ENCODE results near the gene CD36. TPM values are rescaled to one million over a fixed set of nuclear protein-coding genes. Genes with fewer than 3 reads are reported as not detected.

The CD36 gene
- total RNA-seq, 1 experiment from 2014 or later: 0.28 TPM

- Mint-ChIP-seq H3K4me1 (no peaks in the 10 kb centered on the region), H3K27ac (no peak overlapping the region), H3K9me3 (no peaks in the 10 kb centered on the region), H3K4me3 (no peak overlapping the region), H3K27me3 (ENCODE audit: low read depth) (no peaks in the 10 kb centered on the region), H3K36me3 (ENCODE audit: insufficient read depth in 1 of 3, low read depth in 3 of 3) (no peaks in the 10 kb centered on the region)
- no peaks in the 10 kb centered on the region for H3K4me1 ChIP-seq (ENCODE audit: insufficient read depth, low read length)
- no peaks in the 10 kb centered on the region for H3K27me3 ChIP-seq (ENCODE audit: insufficient read depth, low read length)
- no peak overlapping the region for H4K91ac ChIP-seq (ENCODE audit: insufficient read length, low read depth, low read length)
- no peak overlapping the region for H3K56ac ChIP-seq (ENCODE audit: insufficient read length, low read depth, low read length)
- no peak overlapping the region for H3K9ac ChIP-seq (ENCODE audit: extremely low read depth, insufficient read length, low read length)
- H3K4me2 ChIP-seq (ENCODE audit: insufficient read depth, insufficient read length, low read length): no peak overlapping the region
- H3K9me3 ChIP-seq (ENCODE audit: control insufficient read depth, low read depth, low read length): no peaks in the 10 kb centered on the region
- no peak overlapping the region for H3K18ac ChIP-seq (ENCODE audit: insufficient read length, low read depth, low read length)
- H3T11ph ChIP-seq (ENCODE audit: low read length): no peak overlapping the region
- H2BK120ac ChIP-seq (ENCODE audit: low read depth, low read length, poor library complexity, severe bottlenecking): no peak overlapping the region
- H2AFZ ChIP-seq (ENCODE audit: low read length): no peak overlapping the region
- H2BK5ac ChIP-seq (ENCODE audit: insufficient read length, low read length): no peak overlapping the region
- H3K79me2 ChIP-seq (ENCODE audit: insufficient read depth, low read length): no peaks in the 10 kb centered on the region
- no peak overlapping the region for H3K23ac ChIP-seq (ENCODE audit: insufficient read length, low read depth, low read length)
- H3K4ac ChIP-seq (ENCODE audit: low read depth, low read length): no peak overlapping the region
- DNase-seq: no peak
- WGBS (ENCODE audit: extremely low coverage, insufficient read length, low lambda C conversion rate): no CpG with 5 or more reads among the region's 2 CpGs
- no peak overlapping the region for H3K14ac ChIP-seq (ENCODE audit: insufficient read depth, low read length)
- no peak overlapping the region for H2AK5ac ChIP-seq (ENCODE audit: insufficient read length, low read length)
- H2BK15ac ChIP-seq (ENCODE audit: low read depth, low read length): no peak overlapping the region
- no peak overlapping the region for H4K8ac ChIP-seq (replicated peaks; ENCODE audit: insufficient read length, low read depth, low read length)
- TF ChIP-seq CTCF (conservative IDR thresholded peaks at IDR 0.05): no peak
- H3K27ac ChIP-seq (ENCODE audit: insufficient read length, low read depth, low read length): no peak overlapping the region
- H3K23me2 ChIP-seq (ENCODE audit: insufficient read length, low read depth, low read length, poor library complexity, severe bottlenecking): no peaks in the 10 kb centered on the region
- no peaks in the 10 kb centered on the region for H4K20me1 ChIP-seq (ENCODE audit: control insufficient read depth, insufficient read depth, insufficient read length)
- no peaks in the 10 kb centered on the region for H3K79me1 ChIP-seq (ENCODE audit: insufficient read depth, low read depth, low read length, poor library complexity, severe bottlenecking)
- no peak overlapping the region for H2BK12ac ChIP-seq (ENCODE audit: insufficient read length, low read depth, low read length)
- no peak overlapping the region for H4K5ac ChIP-seq (ENCODE audit: insufficient read length, low read depth, low read length)
- H2BK20ac ChIP-seq (ENCODE audit: low read depth, low read length, poor library complexity, severe bottlenecking): no peak overlapping the region
These were observed 34.5 kb upstream of the CD36 start for GRCh38 chr7:80603940-80604339.

Data from H9 (cell line).